Cortex of kidney (tissue), 1 donor: ENCODE measurements around the gene SLC49A3.
A peak's percentile ranks its signal among the peaks of the same experiment; 100 is the strongest.
"Not testable (repeated sequence)": the region's sequence is repeated elsewhere in the genome, so short reads cannot be mapped to it uniquely, and the experiment has no call there.

Source experiments
- DNase-seq: peaks from one replicate; lab custom pipeline; 2025; lab: John Stamatoyannopoulos, UW

SLC49A3 gene

GRCh38 chr4:721261-722168, 32.6 kb upstream of the SLC49A3 start:
- no peak for DNase-seq

GRCh38 chr4:720111-720860, 31.3 kb upstream of the SLC49A3 start:
- no peak for DNase-seq

- DNase-seq, result no peak
Measured at GRCh38 chr4:718460-718859, 29.5 kb upstream of the SLC49A3 start.

- DNase-seq, result no peak
Measured at GRCh38 chr4:717601-718320, 28.8 kb upstream of the SLC49A3 start.

GRCh38 chr4:714087-714486, 25.1 kb upstream of the SLC49A3 start:
- DNase-seq, result no peak

GRCh38 chr4:712916-713632, 24.1 kb upstream of the SLC49A3 start:
- no peak for DNase-seq

- no peak for DNase-seq
Measured at GRCh38 chr4:712093-712492, 23.1 kb upstream of the SLC49A3 start.

GRCh38 chr4:710916-711315, 22.0 kb upstream of the SLC49A3 start:
- DNase-seq, result no peak

- no peak for DNase-seq
Measured at GRCh38 chr4:710116-710515, 21.2 kb upstream of the SLC49A3 start.

- DNase-seq, result no peak
Measured at GRCh38 chr4:709348-709747, 20.4 kb upstream of the SLC49A3 start.

- no peak for DNase-seq
Measured at GRCh38 chr4:708631-708933, 19.6 kb upstream of the SLC49A3 start.

GRCh38 chr4:707929-708630, 19.1 kb upstream of the SLC49A3 start:
- DNase-seq, result no peak

- DNase-seq, result no peak
Measured at GRCh38 chr4:706834-707598, 18.1 kb upstream of the SLC49A3 start.

- DNase-seq, result not testable (repeated sequence)
Measured at GRCh38 chr4:706083-706633, 17.2 kb upstream of the SLC49A3 start.

- peak; percentile 53 for DNase-seq
Measured at GRCh38 chr4:705278-706082, 16.5 kb upstream of the SLC49A3 start, which contains the start of gene PCGF3. TSS of gene PCGF3 (plus strand) at chr4:705832. CDS start at chr4:733681, 27,849 bp downstream.

- DNase-seq, result no peak
Measured at GRCh38 chr4:704971-705277, 16.0 kb upstream of the SLC49A3 start.

- DNase-seq, result no peak
Measured at GRCh38 chr4:704198-704891, 15.4 kb upstream of the SLC49A3 start.

GRCh38 chr4:703336-704197, 14.6 kb upstream of the SLC49A3 start:
- no peak for DNase-seq
